ENCODE measurements around the gene TCEAL2.
"Not testable (repeated sequence)": the region's sequence is repeated elsewhere in the genome, so short reads cannot be mapped to it uniquely, and the experiment has no call there.

Gene TCEAL2

DNA sequence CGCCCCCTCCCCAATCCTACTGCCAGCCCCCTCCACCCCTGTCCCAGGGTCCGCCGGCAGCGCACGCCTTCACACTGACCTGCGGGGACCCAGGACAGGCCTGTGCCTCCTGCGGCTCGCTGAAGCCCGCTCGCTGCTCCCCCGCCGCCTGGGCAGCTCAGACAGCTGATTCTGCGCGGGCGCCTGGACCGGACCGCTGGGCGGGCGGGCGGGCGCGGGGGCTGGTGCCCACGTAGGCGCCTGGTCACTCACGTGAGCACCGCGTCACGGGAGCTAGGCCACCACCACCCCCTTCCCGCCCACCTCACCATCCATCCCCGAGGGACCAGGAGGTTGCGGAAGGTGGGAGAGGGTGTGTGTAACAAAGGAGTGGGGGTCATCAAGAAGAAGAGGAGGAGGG lies 16.8 kb downstream of the TCEAL2 start, which contains the start of gene TCEAL6:
Gene TCEAL6 (minus strand): TSS at position 208 of the 400 bp plus-strand sequence.
- H3K4me1 ChIP-seq (ENCODE audit: control insufficient read depth, low read depth, low read length); H3K27ac ChIP-seq (ENCODE audit: low read length); H3K4me3 ChIP-seq (ENCODE audit: low read length); H3K9ac ChIP-seq (ENCODE audit: low read length); H3K9me3 ChIP-seq (ENCODE audit: control insufficient read depth, low read depth, low read length); H3K36me3 ChIP-seq (ENCODE audit: control insufficient read depth, low read depth, low read length); H3K27me3 ChIP-seq (ENCODE audit: control insufficient read depth, insufficient read depth, low read length): not testable (repeated sequence)

DNA sequence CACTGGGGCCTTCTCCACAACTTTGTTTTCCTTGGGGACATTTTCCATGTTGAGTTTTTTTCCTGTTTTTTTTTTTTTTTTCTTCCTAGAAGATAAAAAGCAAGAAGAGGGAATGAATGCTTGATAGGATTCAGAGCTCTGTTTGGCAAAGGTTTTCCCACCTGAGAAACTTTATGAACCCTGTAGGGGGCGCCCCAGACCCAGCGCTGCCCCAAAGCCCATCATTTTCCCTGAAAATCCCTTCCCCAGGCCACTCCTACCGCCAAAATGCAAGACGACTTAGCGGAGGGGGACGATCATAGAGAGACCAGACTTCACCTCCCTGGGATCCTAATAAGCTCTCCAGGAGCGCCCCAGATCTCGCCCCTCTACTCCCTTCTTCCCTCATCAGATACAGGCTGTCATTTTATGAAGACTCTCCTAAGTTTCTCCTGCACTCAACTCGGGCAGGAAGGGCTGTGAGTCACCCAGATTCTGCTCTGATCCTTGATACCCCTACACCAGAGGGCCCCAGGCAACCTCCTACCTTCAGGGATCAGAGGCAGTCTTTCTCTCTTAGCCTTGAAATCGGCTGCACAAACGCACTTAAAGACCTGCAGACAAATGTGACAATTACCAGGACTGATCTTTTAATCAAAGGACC lies 28.9 kb downstream of the TCEAL2 start:
- Histone ChIP-seq H3K36me3 (ENCODE audit: control insufficient read depth, low read depth, low read length) (no peaks in the 10 kb centered on the region), H3K27ac (ENCODE audit: low read length) (no peak overlapping the region), H3K4me3 (ENCODE audit: low read length) (peak overlapping the region; percentile 80), H3K9me3 (ENCODE audit: control insufficient read depth, low read depth, low read length) (peaks cover 14% of the 10 kb centered on the region), H3K27me3 (ENCODE audit: control insufficient read depth, insufficient read depth, low read length) (peaks cover 6% of the 10 kb centered on the region), H3K9ac (ENCODE audit: low read length) (peak overlapping the region; percentile 15), H3K4me1 (ENCODE audit: control insufficient read depth, low read depth, low read length) (no peaks in the 10 kb centered on the region)

DNA sequence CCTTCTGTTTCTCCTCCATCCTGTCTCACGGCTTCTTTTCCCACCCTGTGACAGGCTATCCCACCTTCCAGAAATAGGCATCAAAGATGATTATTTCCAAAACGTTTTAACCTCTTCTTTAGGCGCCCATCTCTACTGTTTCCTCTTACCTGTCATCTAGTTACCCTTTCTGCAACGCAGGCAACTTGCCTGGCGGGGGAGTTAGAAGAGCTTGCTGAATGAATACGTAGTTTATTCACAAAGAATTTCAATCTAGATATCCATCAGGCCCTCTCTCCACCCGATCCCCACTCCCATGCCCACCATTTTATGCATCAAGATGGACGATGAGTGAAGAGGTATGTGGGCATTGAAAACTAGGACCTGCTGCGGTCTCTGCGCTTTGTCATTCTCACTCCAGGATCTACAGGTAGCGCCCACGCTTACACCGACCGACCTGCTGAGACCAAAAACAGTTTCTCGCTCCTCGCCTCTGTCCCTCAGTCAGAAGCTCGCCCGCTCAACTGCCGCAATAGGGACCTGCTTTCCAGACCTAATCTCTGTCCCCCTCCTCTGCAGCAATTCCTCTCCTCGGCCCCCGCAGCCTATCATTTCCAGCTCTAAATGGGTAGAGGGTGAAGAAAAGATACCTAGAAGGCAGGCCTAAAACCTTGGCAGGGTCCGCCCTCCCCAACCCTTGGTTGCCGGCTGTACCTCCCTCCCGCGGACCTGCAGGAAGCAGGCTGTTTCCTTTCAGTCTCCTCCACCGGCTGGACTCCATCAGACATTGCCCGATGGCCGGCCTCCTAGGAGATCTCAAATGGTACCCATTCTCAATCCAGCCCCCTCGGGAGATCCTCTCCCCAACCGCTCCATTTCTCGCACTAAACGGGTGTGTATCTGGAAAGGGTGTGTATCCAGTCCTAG lies 29.7 kb downstream of the TCEAL2 start:
- H3K27me3 ChIP-seq (ENCODE audit: control insufficient read depth, insufficient read depth, low read length) = peaks cover 6% of the 10 kb centered on the region
- H3K9me3 ChIP-seq (ENCODE audit: control insufficient read depth, low read depth, low read length) = peaks cover 17% of the 10 kb centered on the region
- H3K36me3 ChIP-seq (ENCODE audit: control insufficient read depth, low read depth, low read length) = no peaks in the 10 kb centered on the region
- H3K4me3 ChIP-seq (ENCODE audit: low read length) = peak overlapping the region; percentile 80
- no peak overlapping the region for H3K27ac ChIP-seq (ENCODE audit: low read length)
- peak overlapping the region; percentile 50 for H3K9ac ChIP-seq (ENCODE audit: low read length)
- H3K4me1 ChIP-seq (ENCODE audit: control insufficient read depth, low read depth, low read length) = no peaks in the 10 kb centered on the region

DNA sequence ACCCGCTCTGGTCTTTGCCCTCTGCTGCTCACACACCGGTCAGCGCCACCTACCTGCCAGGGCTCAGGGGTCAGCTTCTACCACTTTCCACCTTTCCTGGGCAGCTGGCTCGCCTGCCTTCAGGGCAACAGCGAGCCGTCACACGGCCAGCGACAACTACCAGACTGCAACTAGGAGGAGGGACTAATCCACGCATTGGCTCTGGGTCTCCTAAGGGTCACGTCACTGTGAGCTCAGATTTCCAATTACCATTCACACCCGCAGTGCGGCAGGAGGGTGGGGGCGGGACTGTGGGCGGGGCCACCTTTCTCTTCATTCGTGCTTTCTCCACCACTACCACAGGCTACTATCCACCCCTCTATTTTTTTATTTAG lies 30.3 kb downstream of the TCEAL2 start, which contains the start of gene BEX5:
Gene BEX5 (minus strand): TSS at position 172 of the 374 bp plus-strand sequence. CDS start 1,712 bp downstream, outside the sequence.
- H3K36me3 ChIP-seq (ENCODE audit: control insufficient read depth, low read depth, low read length) = no peaks in the 10 kb centered on the region
- H3K4me3 ChIP-seq (ENCODE audit: low read length) = peak within 1 kb of the TSS; percentile 80
- H3K27ac ChIP-seq (ENCODE audit: low read length) = no peak within 1 kb of the TSS
- H3K4me1 ChIP-seq (ENCODE audit: control insufficient read depth, low read depth, low read length) = no peaks in the 10 kb centered on the region
- H3K9ac ChIP-seq (ENCODE audit: low read length) = peak within 1 kb of the TSS; percentile 50
- peaks cover 17% of the 10 kb centered on the region for H3K9me3 ChIP-seq (ENCODE audit: control insufficient read depth, low read depth, low read length)
- H3K27me3 ChIP-seq (ENCODE audit: control insufficient read depth, insufficient read depth, low read length) = peaks cover 6% of the 10 kb centered on the region
